HG03520 (cell line): ENCODE measurements around the gene KDM2B.

ENCODE experiments used
- ATAC-seq: cut with Tn5 transposase; IDR thresholded peaks from one replicate; pipeline ENCODE4 v1.9.1; 2021; ENCODE audit warnings: mild to moderate bottlenecking, moderate library complexity; ENCODE audit not compliant: unreplicated experiment

KDM2B gene

DNA sequence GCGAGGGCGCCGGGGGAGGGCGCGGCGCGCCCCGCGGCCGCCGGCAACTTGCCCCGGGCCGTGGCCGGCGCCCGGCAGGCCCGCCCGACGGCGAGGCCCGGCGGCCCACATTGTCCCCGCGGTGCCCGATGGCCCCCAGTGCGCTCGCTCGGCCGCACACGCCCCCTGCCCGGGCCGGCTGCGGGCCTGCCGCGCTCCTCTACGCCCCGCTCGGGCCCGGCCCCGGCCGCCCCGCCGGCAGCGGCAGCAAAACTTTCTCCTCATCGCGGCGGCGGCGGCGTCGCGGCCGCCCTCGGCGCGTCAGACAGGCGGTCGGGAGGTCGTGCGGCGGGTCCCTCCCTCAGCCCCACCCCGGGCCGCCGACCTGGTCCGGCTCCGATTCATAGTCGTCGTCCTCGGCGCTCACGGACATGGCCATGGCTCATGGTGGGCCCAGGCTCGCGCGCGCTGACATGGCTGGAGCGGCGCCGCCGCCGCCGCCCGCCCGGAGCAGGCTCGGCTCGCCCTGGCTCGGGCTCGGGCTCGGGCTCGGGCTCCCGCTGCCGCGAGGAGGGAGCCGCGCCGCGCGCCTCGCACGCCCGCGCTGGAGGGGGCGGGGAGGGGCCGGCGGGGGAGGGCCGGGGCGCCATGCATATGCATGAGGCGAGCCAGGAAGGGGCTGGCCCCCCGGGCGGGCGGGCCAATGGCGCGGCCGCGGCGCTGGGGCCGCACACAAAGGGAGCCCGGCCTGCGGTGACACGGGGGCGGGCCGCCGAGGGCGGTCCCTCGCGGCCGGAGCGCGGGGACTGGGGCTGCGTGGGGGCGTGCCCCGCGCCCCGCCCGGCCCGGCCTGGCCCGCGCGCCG, 113.8 kb downstream of the KDM2B start:
- ATAC-seq, result peak; percentile 76

DNA sequence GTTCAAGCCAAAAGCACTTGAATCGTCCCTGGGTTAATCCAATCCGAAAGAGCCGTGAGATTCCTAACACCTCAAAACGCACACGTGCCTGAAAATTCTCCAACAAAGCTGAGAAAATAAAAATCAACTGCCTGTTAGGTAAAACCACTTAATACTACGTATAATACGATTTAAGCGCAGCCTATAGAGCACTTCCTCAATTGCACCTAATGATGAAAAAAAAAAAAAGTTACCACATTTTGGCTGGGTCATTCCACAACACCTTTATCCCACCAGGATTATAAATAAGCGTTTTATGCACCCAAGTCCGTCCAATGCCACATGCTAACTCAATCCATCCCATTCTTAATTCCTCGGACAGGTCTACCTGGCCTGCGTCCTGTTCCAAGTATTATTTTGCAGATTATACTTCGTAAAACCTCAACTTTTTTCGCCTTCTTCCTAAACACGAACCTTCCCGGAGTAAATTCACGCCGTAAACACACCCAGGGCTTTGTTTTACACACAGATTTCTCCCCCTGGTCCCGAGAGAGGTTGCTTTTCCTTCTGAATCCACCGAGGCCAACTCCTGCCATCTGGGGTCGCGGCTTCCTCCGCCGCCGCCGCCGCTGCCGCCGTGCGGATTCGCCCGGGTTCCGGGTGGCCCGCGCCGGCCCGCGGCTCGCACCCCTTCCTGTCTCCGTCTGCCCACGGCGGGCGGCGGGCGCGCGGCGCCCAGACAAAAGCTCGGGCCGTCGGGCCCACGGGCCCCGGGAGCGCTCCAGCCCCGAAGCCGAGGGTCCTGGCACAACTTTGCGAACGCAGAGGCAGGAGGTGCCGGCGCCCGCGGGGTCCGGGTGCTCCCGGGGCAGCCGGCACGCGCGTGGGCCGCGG, 114.7 kb downstream of the KDM2B start:
- peak; percentile 6 for ATAC-seq

DNA sequence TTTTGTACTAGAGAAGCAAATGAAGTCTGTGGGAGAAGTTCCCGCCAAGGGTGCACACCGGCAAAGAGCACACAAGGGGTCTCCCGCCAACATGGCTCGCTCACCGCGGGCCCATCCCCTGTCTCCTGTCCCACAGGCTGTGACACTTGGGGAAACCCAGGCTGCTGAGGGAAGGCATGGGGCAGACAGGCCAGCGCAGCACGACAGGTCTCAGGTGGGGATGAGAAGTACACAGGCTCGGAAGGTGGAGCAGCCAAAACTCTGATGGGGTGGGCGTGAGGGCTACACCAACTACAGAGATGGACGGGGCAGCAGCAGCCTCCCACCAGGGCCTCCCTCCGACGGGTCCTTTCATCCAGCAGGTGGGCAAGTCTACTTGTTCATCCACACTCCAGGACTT, 116.5 kb downstream of the KDM2B start:
- ATAC-seq, result no peak

DNA sequence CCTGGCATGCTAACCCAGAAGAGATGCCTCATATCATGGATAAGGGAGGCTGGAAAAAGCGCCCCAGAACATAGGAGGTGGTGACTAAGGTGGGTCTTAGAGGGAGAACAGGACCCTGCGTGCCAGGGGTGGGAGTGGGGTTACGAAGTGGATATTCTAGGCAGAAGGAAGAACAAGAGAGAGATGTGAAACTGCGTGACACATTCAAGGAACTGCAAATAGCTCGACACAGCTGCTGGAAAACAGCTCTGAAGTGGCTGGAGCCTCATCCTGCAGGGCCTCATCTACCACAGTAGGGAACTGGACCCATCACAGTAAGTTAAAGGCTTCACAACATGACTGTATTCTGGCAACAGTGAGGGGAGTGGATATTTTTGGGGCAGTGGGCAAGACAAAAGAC, 119.8 kb downstream of the KDM2B start:
- ATAC-seq, result no peak

DNA sequence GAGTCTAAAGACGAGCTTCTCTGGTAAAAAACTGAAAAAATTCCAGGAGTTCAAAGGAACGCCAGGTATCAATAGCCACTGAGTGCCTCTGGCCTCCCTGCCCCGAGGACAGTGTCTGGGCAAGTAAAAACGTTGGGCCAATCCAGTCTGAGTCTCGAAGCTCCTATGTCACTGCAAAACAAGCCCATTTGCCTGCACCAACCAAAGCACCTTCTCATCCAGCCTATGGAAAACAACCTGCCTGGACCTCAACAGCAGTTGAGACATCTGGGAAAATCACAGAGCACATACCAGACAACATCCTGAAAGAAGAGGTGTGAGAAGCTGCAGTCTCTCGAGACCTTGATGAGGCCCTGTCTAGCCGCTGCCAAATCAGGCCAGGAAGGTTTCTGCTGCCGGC, 124.3 kb downstream of the KDM2B start:
- ATAC-seq, result no peak

DNA sequence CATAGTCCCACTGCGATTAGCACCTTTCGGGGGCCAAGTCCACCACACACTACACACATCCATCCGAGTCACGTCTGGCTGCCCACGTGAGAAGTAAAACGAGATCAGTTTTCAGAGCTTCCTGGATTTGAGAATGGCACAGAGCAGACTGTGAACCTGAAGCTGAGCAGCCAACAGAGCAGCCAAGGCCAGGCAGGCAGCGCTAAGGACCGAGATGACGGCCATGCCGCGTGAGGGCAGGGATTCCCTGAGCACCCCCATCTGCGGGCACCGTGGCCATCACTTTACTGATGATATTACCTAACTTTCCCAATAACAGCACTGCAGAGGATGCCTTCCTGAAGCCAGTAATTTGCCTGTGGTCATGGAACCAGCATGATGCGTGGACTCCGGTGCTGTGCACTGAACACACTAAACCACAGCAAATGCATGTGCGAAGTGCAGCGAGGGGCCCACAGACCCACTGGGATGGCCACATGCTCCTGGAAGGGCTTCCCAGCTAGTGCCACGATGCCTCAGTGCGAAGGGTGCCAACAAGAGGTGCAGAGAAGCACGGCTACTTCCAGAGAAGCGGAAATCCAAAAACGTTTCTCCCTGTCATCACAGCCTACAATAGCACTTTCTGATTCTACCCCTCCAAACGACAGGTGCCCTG, 124.9 kb downstream of the KDM2B start:
- ATAC-seq, result no peak

DNA sequence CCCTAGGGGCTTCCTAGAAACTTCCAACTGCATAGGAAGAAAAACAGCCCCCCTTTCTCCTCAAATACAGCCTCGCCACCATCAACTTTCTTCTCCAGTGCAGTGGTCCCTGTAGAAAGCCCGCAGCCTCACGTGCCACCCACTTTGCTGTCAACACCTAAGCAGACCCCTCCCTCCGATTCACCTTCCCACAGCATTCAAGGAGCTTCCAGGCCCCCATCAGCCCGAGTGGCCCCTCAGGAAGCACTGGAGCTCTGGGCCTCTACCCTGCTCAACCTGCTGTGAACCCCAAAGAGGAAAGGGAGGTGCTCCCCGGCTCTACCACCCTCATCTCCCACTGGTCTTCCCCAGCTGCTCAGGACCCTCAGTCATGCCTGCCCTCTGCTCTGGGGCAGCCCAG, 125.9 kb downstream of the KDM2B start:
- no peak for ATAC-seq

DNA sequence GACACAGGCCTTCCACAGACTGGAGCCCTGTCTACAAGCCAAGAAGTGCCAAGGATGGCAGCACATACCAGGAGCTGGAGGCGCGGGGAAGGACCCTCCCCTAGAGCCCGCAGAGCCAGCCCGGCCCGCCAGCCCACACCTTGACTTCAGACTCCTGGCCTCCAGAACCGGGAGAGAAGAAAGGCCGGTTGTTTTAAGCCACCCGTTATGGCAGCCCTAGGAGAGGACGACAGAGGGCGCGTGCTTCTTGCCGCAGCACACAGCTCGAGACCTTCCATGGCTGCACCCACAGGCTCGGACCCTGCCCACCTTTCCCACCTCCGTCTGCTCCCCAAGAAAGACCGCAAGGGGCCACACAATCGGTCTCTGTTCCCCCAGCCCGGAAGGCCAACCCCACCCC, 127.2 kb downstream of the KDM2B start:
- no peak for ATAC-seq

DNA sequence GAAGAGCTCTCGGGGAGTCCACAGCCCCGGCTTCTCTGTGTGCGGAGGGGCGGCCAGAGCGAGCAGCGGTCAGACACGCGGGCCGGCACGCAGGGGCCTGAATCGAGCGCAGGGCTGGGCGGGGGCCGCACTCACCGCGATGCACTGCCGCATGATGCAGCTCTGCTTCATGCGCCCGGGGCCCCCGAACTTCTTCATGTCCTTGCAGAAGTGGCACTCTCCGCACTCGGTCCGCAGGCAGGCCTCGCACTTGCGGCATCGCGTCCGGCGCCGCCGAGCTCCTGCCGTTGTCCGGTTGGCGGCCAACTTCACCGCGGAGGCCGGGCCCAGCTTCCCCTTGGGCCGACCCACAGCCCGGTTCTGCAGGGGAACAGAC, 127.8 kb downstream of the KDM2B start:
- ATAC-seq, result no peak

DNA sequence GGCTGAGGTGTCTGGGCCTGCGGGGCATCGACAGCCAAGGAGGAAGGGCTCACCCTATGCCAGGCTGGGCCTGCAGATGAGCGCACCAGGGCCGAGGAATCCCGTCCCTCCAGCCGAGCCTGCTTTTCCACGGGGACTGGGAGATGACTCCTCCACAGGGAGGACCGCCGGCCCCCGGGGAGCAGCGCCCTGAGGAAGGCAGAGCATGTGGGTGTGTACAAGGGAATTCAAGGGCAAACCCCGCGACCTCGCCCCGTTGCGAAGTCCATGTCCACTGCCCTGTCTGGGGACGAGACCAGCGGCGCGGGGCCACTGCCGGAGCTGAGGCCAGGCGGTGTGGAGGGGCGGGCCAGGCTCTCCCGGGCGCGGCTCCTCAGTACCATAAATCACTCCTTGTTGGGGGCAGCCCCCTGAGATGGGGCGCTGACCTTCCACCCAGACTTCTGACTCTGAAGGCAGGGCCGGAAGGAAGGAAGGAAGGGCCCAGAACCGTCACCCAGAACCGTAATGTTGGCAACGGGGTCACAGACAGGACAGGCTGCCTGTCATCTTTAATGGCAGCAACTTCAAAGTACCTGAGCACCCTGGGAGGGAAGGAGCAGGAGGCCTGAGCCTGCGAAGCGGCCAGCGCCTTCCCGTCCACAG, 128.4 kb downstream of the KDM2B start:
- no peak for ATAC-seq

DNA sequence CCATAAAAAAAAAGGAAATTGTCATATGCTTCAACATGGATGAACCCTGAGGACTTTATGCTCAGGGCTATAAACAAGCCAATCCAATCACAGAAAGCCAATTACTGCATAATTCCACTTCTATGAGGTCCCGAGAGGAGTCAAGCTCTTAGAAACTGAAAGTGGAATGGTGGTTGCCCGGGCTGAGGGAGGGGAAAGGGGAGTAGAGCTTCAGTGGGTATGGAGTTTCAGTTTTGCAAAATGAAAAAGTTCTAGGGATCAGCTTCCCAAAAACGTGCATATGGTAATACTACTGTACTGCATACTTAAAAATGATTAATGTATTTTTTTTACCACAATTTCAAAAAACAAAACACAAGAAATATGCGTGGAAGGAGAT, 128.9 kb downstream of the KDM2B start:
- no peak for ATAC-seq

DNA sequence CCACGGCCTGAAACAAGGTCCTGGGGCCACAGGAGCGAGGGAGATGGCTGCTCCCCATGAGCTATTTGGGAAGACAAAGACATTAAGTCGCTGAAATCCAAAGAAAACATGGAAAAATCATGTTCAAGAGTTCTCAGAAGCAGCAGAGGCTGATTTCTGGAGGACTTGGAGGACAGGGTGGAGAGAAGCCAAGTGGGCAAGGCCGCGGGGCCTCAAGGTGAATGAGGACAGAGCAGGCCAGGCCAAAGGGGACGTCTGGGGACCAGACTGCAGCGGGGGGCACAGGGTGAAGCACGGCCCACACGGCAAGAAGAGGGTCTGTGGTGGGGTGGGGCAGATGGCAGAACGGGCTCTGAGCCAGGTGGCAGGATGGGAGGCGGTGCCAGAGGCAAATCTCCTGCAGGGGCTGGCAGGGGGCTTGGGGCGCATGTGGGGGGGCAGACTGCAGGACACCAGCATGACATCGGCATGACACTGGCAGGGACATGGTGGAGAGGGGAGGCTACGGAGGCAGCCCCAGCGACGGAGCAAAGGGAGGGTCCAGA, 132.0 kb downstream of the KDM2B start:
- ATAC-seq, result no peak

DNA sequence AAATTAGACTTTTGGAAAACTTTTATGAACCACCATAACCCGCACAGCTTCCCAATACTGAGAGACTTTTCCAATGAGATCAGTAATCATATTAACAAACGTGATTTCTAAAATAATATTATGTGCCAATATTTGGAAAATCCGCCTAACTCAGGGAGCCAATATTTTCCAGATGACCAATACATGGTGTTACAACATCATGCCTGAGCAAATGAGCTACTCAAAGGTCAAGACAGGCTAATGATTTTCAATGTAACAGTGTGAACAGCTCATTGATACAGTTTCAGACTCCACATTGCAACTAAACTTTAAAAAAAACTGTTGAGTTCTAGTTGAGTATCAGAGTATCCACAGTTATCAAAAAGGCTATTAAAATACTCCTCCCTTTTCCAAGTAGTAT, 134.1 kb downstream of the KDM2B start:
- ATAC-seq, result no peak

DNA sequence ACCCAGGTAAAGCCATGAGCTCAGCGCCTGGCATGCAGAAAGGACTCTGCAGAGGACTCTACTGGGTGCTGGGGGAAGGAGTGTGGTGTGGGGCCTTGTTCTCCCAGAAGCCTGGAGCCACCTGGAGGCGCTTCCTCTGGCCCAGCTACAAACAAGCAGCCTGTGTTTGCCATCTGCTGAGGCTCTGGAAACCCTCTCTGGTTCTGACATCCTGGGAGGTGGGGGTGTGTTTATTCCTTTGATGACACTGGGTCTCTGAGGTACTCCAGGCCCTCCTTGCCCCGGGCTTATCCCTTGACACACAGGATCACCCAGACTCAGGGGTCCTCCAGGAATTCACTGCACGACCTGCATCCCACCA, 136.0 kb downstream of the KDM2B start:
- no peak for ATAC-seq

DNA sequence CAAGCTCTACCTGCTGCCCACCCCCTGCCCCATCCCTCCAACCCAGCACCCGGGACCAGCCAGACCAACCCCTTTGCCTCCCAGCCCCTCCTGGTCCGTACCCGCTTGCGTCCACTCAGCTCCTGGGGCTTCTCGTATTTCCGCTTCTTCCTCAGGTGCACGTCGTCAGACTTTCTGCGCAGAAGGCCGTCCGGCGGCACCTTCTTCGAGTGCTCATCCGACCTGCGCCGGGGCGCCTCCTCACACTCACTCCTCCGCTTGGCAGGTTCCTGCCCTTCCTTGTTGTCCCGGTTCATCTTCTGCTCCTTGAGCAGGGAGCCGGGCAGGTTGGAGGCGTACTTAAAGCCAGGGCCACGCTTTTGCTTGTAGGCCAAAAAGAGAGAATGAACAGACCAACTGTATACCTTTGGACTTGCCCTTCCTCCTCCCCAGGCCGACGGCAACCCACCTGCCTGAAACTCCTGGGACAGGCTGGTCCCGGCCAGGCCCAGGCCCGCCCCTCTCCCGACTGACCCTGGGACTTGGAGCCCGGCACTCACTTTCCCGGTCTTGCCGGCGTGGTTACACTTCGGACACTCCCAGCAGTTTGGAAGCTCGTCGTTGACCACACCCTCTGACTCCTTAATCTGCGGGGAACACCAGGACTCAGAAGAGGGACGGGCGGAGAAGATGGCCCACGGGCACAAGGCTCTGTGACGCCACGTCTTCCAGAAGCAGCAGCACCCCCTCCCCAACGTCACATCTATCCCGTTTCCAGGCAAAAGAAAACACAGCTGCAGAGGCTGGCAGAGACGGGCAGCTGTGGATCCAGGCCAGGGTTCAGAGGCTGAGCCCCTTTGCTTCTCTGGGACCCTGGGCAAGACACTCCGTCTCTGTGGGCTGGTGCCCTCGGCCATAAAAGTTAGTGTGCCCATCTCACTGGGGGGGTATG, 136.6 kb downstream of the KDM2B start:
- no peak for ATAC-seq

DNA sequence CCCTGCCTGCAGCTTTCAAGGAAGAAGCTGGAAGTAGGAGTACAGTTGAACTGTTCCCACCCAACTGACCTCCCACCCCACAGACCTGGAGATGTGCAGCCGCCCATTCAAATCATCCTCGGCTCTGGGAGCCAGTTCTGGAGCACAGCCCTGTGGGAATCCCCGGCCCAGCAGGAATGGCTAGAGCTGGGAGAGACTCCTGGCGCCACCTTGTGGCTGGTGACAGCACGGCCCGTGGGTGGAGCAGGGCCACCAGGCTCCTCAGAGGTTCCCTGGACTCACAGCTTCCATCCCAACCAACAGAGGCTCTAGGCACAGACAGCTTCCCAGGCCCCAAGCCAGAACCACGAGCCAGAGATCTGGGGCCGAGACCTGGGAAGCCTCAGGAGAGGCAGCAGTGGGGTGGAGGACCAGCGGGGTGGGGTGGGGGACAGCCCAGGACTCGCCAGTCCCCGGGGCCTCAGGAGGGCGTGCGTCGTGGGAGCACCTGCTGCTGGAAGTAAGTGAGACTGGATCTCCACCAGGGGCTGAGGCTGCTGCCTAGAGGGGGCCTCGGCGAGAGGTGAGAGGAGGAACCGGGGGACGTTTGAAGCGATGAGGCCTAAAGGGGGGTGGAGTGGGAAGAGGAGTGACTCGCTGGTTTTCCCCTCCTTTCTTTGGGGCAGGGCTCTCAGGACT, 137.5 kb downstream of the KDM2B start:
- no peak for ATAC-seq

DNA sequence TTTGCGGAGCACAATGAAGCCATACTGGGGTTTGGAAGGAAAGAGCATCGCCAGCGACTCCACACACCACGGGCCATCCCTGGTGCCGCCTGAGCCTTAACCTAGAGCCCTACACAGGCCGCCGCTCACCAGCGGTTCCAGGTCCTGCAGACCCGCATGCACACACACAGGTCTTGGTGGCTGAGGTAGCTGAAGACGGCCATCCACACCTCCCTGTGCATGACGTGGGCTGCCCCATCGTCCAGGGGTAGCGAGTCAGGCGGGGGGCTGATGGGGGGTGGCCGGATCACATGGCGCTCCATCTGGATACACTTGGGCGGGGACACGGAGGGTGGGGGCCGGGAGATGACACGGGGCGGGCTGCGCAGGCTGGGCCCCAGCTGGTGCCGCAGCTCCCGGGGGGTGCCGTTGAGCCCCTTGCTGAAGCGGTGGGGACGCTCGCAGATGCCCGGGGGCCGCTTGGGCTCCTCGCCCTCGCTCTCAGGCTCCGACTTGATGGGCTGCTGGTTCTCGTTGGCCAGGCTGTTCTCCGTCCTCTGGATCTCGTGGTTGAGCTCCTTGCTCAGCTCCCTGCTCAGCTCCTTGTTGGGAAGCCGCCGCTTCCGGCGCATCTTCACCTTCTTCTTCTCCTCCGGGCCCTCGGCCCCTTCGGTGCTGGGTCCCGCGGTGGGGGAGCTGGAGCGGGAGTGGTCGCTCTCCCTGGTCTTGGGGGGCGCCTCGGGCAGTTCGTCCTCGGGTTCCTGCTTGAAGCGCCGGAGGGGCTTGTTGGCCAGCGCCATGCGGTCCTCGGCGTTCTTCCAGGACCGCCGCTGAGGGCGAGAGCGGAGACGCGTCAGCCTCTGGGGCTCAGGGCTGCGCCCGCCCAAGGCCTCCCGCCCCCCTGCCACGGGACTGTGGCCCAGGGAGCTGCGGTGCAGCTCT, 138.5 kb downstream of the KDM2B start:
- no peak for ATAC-seq

DNA sequence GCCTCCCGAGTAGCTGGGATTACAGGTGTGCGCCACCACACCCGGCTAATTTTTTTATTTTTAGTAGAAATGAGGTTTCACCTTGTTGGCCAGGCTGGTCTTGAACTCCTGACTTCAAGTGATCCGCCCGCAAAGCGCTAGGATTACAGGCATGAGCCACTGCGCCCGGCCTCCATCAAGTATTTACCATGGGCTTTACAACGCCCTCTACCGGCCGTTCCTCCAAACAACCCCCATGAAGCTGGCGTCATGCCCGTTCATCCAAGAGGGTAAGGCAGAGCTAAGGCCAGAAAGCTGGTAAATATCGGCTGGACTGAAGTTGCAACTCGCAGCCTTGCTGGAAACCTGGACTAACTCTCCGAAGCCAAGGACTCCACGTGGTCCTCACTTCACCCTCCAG, 139.3 kb downstream of the KDM2B start:
- ATAC-seq, result no peak
